ENCODE results near the gene ACVR2A. TPM values are rescaled to one million over a fixed set of nuclear protein-coding genes. Genes with fewer than 3 reads are reported as not detected.

Gene ACVR2A
- total RNA-seq, 1 donor from 2014 or later: 3.9 TPM

DNA sequence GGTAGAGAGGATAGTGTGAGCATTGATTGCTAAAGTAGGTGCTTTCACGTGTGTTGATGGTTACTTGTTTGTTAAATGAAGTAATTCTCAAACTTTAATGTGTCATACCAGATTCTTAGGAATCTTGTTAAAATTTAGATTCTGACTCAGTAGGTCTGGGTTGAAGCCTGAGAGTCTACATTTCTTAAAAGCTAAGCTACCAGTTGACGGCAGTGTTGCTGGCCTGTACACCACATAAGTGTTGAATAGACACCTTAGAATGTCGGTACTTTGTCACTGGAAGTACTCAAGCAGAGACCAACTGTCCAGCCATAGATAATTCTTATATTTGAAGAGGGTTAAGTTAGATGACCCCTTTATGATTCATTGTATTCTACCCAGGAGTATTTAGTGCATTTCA lies 79.8 kb downstream of the ACVR2A start:
- no peak for TF ChIP-seq CTCF (IDR thresholded peaks at IDR 0.05)
- intact Hi-C loops (cut with DNase I): no loop called here
- no peak for DNase-seq (ENCODE audit: low spot score in 2 of 2)
- Histone ChIP-seq H3K36me3 (peaks cover 0 to 14% of the 10 kb centered on the region in 2 donors), H3K27me3 (no peaks in the 10 kb centered on the region), H3K27ac (no peak overlapping the region), H3K4me3 (no peak overlapping the region), H3K4me1 (no peaks in the 10 kb centered on the region), H3K9me3 (no peaks in the 10 kb centered on the region)

GRCh38 chr2:147925886-147926285 lies 81.1 kb downstream of the ACVR2A start:
- no peak for DNase-seq (ENCODE audit: low spot score in 2 of 2)
- peaks cover 0 to 18% of the 10 kb centered on the region in 2 donors for H3K36me3 ChIP-seq
- no peaks in the 10 kb centered on the region for H3K27me3 ChIP-seq
- no peak overlapping the region for H3K4me3 ChIP-seq
- intact Hi-C loops (cut with DNase I): no loop called here
- no peaks in the 10 kb centered on the region for H3K4me1 ChIP-seq
- H3K27ac ChIP-seq: no peak overlapping the region
- no peak for TF ChIP-seq CTCF (IDR thresholded peaks at IDR 0.05)
- H3K9me3 ChIP-seq: no peaks in the 10 kb centered on the region

GRCh38 chr2:147927053-147927588 lies 82.3 kb downstream of the ACVR2A start:
- no peak for DNase-seq (ENCODE audit: low spot score in 2 of 2)
- Histone ChIP-seq H3K9me3 (no peaks in the 10 kb centered on the region), H3K27me3 (no peaks in the 10 kb centered on the region), H3K4me1 (no peaks in the 10 kb centered on the region), H3K4me3 (no peak overlapping the region), H3K36me3 (peaks cover 0 to 18% of the 10 kb centered on the region in 2 donors), H3K27ac (no peak overlapping the region)
- intact Hi-C loops (cut with DNase I): no loop called here
- no peak for TF ChIP-seq CTCF (IDR thresholded peaks at IDR 0.05)

DNA sequence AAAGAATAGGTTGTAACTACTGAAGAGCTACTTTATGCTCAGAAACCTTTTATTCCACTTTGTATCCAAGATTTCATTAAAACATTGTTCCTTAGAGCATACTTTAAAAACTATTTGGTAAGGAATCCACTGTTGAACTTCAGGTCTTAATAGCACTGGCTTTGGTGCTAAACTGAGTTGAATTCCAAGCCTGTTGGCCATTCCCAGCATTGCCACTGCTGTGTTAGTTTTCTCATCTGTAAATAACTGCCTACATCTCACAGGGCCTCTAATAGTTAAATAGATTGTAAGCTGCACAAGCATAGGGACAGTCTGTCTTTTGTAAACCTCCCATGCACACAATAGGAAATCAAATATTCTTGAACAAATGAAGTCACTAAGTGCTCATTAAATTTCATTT lies 89.1 kb downstream of the ACVR2A start:
- H3K27ac ChIP-seq: no peak overlapping the region
- DNase-seq (ENCODE audit: low spot score in 2 of 2): no peak
- no peak overlapping the region for H3K4me3 ChIP-seq
- peaks cover 24 to 36% of the 10 kb centered on the region in 2 donors for H3K36me3 ChIP-seq
- intact Hi-C loops (cut with DNase I): no loop called here
- H3K4me1 ChIP-seq: no peaks in the 10 kb centered on the region
- H3K9me3 ChIP-seq: no peaks in the 10 kb centered on the region
- H3K27me3 ChIP-seq: no peaks in the 10 kb centered on the region
- no peak for TF ChIP-seq CTCF (IDR thresholded peaks at IDR 0.05)

GRCh38 chr2:147934881-147935620 lies 90.2 kb downstream of the ACVR2A start:
- Histone ChIP-seq H3K4me3 (no peak overlapping the region), H3K9me3 (no peaks in the 10 kb centered on the region), H3K27ac (no peak overlapping the region), H3K4me1 (no peaks in the 10 kb centered on the region), H3K36me3 (peaks cover 24 to 37% of the 10 kb centered on the region in 2 donors), H3K27me3 (no peaks in the 10 kb centered on the region)
- DNase-seq (ENCODE audit: low spot score in 2 of 2): no peak
- TF ChIP-seq CTCF (IDR thresholded peaks at IDR 0.05): no peak
- intact Hi-C loops (cut with DNase I): no loop called here

Measured in ascending aorta (tissue), 2 donors.